HUDEP-2 (cell line): Measurements from ENCODE around the gene CXCL5.
A peak's percentile ranks its signal among the peaks of the same experiment; 100 is the strongest.
"Not testable (repeated sequence)": the region's sequence is repeated elsewhere in the genome, so short reads cannot be mapped to it uniquely, and the experiment has no call there.

Source experiments
- DNase-seq, 76 experiments: peaks; one replicate each; lab custom pipeline; 2025; ENCODE audit not compliant: unreplicated experiment in 76 of 76; lab: John Stamatoyannopoulos, UW

The CXCL5 gene

GRCh38 chr4:73976217-73976616 is 22.3 kb downstream of the CXCL5 start:
- DNase-seq, result no peak

GRCh38 chr4:73974352-73974751 is 24.1 kb downstream of the CXCL5 start:
- DNase-seq, result no peak

GRCh38 chr4:73970945-73971344 is 27.5 kb downstream of the CXCL5 start:
- DNase-seq, result no peak

GRCh38 chr4:73970011-73970410 is 28.5 kb downstream of the CXCL5 start:
- no peak for DNase-seq

- DNase-seq, result no peak
Measured at GRCh38 chr4:73967866-73968265, 30.6 kb downstream of the CXCL5 start.

GRCh38 chr4:73964862-73965611 is 33.4 kb downstream of the CXCL5 start:
- peak in 5 of 76 experiments; percentile 1 to 34 (median 2) for DNase-seq

GRCh38 chr4:73962724-73963123 is 35.8 kb downstream of the CXCL5 start:
- no peak for DNase-seq

- DNase-seq, result not testable (repeated sequence)
Measured at GRCh38 chr4:73959041-73959440, 39.4 kb downstream of the CXCL5 start.

- no peak for DNase-seq
Measured at GRCh38 chr4:73952352-73952751, 46.1 kb downstream of the CXCL5 start.

- DNase-seq, result not testable (repeated sequence)
Measured at GRCh38 chr4:73950376-73950920, 48.0 kb downstream of the CXCL5 start.

GRCh38 chr4:73948990-73949706 is 49.3 kb downstream of the CXCL5 start:
- DNase-seq, result no peak

GRCh38 chr4:73948291-73948690 is 50.2 kb downstream of the CXCL5 start:
- no peak for DNase-seq

GRCh38 chr4:73947239-73947985 is 51.1 kb downstream of the CXCL5 start:
- no peak for DNase-seq

GRCh38 chr4:73945674-73946449 is 52.6 kb downstream of the CXCL5 start:
- DNase-seq, result no peak
